Astrocyte (in vitro differentiated cells and primary cell): Measurements from ENCODE around the gene DDX60.

Experiments
- CTCF ChIP-seq: IDR thresholded peaks from 2 replicates; pipeline ENCODE4 v1.5.1; 2011; ENCODE audit warnings: low read depth, mild to moderate bottlenecking, inconsistent platforms, low read length, moderate library complexity; ENCODE audit not compliant: insufficient read depth
- EZH2 ChIP-seq: IDR thresholded peaks from 2 replicates; pipeline ENCODE4 v1.6.1; 2012; ENCODE audit warnings: mild to moderate bottlenecking, low read length, inconsistent platforms; ENCODE audit not compliant: insufficient read depth

- TF ChIP-seq CTCF (no peak), EZH2 (no peak)
Measured at GRCh38 chr4:168293386-168293975, 25.1 kb downstream of the DDX60 start.
